HepG2 (cell line): Measurements from ENCODE around the gene XPO5. TPM values are rescaled to one million over a fixed set of nuclear protein-coding genes. Genes with fewer than 3 reads are reported as not detected.

Experiments
- ARNT2 ChIP-seq: sonication (generic); formaldehyde crosslinking; IDR thresholded peaks from 2 replicates; pipeline ENCODE4 v1.8.0; 2022; ENCODE audit warnings: mild to moderate bottlenecking, low read depth, missing genetic modification reagents, moderate library complexity
- DNMT1 ChIP-seq: sonication (generic); formaldehyde crosslinking; IDR thresholded peaks from 2 replicates; pipeline ENCODE4 v1.5.1; 2020; ENCODE audit warnings: mild to moderate bottlenecking, missing genetic modification reagents
- HMGXB3 ChIP-seq: sonication (generic); formaldehyde crosslinking; IDR thresholded peaks from 2 replicates; pipeline ENCODE4 v1.4.0; 2020; ENCODE audit warnings: missing genetic modification reagents, borderline replicate concordance
- JDP2 ChIP-seq: sonication (generic); formaldehyde crosslinking; IDR thresholded peaks from 2 replicates; pipeline ENCODE4 v1.8.1; 2022; ENCODE audit warnings: missing genetic modification reagents, borderline replicate concordance
- LRRFIP1 ChIP-seq: sonication (generic); formaldehyde crosslinking; conservative IDR thresholded peaks from 2 replicates; pipeline ENCODE4 v1.4.0; 2020; ENCODE audit warnings: missing genetic modification reagents
- SALL1 ChIP-seq: sonication (generic); formaldehyde crosslinking; IDR thresholded peaks from 2 replicates; pipeline ENCODE4 v1.8.0; 2022; ENCODE audit warnings: mild to moderate bottlenecking, missing genetic modification reagents
- TFE3 ChIP-seq: IDR thresholded peaks from 2 replicates; pipeline ENCODE4 v1.6.1; 2016
- ZBTB46 ChIP-seq: sonication (generic); formaldehyde crosslinking; IDR thresholded peaks from 2 replicates; pipeline ENCODE4 v1.4.0; 2020; ENCODE audit warnings: mild to moderate bottlenecking, missing genetic modification reagents, borderline replicate concordance
- ZNF790 ChIP-seq: sonication (generic); formaldehyde crosslinking; IDR thresholded peaks from 2 replicates; pipeline ENCODE4 v1.8.0; 2022; ENCODE audit warnings: missing genetic modification reagents, mild to moderate bottlenecking, borderline replicate concordance
- polyA plus RNA-seq, 8 experiments: library from polyadenylated mRNA; depleted of rRNA in 3 of 8; stranded (reverse) in 7 of 8; unstranded in 1 of 8; fragments of >200 nt; fragmentation: Illumina TruSeq in 4 of 8; extraction: Trizol in 4 of 8; gene quantifications; 2 replicates each; pipeline versions ENCODE4 v1.2.1 to v1.2.3, GENCODE V29; 2011 to 2016; ENCODE audit warnings: low read depth in 4 of 8, missing spikeins in 1 of 8, mixed read lengths in 1 of 8; ENCODE audit not compliant: insufficient read depth in 1 of 8
- total RNA-seq, 5 experiments: library from RNA; depleted of rRNA; stranded (reverse); fragments of >200 nt; fragmentation: Illumina TruSeq; extraction: Trizol; gene quantifications; 2 replicates each; pipeline ENCODE4 v1.2.3, GENCODE V29; 2016; ENCODE audit warnings: low read depth in 1 of 5

XPO5 gene
- total and polyA plus RNA-seq, 2 of the 13 experiments (the other 11 are each of a cell fraction or from before 2014, with no cell fraction given): 52.2 to 68.0 TPM

GRCh38 chr6:43506667-43507471 lies 69.0 kb downstream of the XPO5 start (continued):
- TF ChIP-seq HMGXB3 (CRISPR knock-in tag) (0 out of 2 replicates have a peak, but pooled peaks have one; percentile 20), JDP2 (CRISPR knock-in tag) (no peak), ARNT2 (CRISPR knock-in tag) (no peak; the same call in 1 of the 2 replicates), ZNF790 (no peak), LRRFIP1 (CRISPR knock-in tag) (no peak), DNMT1 (CRISPR knock-in tag) (no peak), TFE3 (peak; percentile 27; the same call in 1 of the 2 replicates), ZBTB46 (CRISPR knock-in tag) (no peak), SALL1 (CRISPR knock-in tag) (peak; percentile 82)
